ENCODE measurements around the gene SEPTIN12.
"Not testable (repeated sequence)": the region's sequence is repeated elsewhere in the genome, so short reads cannot be mapped to it uniquely, and the experiment has no call there.

Gene SEPTIN12

DNA sequence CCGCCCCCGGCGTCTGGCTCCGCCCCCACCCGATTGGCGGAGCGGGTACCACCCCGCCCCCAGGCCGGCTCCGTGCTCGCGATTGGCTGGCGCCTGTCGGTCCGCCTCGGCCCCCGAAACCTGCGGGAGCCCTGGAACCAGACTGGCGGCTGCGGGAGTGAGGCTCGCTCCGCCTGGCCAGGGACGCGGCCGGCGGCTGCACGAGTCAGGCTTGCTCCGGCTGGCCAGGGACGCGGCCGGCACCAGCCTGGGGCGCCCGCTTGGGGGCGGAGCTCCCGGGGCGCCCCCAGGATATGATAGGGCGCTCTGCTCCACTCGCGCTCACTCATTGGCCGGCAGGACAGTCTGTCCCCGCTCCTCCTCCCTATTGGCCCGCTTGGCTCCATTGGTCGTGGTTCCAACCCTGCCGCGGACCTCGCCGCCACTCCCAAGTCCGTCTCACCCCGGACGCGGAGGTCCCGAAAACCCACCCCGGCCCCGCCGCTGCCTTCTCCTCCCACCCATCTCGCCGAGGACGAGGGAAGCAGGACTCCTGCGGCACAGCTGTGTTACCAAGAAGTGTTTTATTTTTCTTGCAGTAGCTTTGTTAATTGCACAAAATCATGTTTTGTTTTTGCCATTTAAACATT is 14.6 kb upstream of the SEPTIN12 start:
- DNase-seq (ENCODE audit: low spot score): peak; percentile 92

GRCh38 chr16:4801962-4802658 is 14.0 kb upstream of the SEPTIN12 start, which contains the start of gene ROGDI:
TSS of gene ROGDI (minus strand) at chr16:4802633. CDS start at chr16:4802571, 62 bp downstream.
- peak; percentile 42 for DNase-seq (ENCODE audit: low spot score)

GRCh38 chr16:4801051-4801961 is 13.2 kb upstream of the SEPTIN12 start:
- DNase-seq (ENCODE audit: low spot score): no peak

DNA sequence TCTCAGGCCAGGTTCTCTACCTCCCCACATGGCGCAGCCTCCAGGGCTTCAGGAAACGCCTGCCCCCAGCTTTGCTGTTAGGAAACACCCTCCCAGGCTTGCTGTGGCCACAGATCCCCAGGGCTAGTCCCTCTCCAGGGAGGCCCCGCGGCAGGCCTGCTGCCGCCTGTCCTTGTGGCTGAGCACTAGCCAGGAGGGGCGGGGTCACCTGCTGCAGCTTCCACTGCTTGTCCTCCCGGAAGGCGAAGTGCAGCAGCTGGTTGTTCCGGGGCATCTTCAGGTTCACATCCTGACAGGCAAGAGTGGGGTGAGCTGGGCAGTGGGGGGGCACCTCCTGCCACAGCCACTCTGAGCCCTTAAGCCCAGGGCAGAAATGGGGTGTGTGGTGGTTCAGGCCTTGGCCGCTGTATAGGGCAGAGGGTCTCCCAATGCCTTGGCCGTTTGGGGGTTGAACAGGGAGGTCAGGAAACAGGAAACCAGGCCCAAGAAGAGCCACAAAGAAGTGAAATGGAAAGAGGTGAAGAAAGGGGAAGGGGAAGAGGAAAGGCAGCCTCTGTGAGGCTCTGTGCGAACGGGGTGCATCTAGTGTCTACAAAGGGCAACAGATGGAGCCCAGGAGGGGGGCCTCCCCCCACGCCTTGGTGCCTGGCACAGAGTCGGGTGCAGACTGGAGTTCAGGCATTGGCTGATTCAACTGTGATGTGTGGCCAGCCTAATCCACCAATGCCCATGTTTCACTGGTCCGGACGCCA is 12.3 kb upstream of the SEPTIN12 start:
- peak; percentile 96 for DNase-seq (ENCODE audit: low spot score)

GRCh38 chr16:4799171-4799855 is 11.2 kb upstream of the SEPTIN12 start:
- DNase-seq (ENCODE audit: low spot score): no peak

DNA sequence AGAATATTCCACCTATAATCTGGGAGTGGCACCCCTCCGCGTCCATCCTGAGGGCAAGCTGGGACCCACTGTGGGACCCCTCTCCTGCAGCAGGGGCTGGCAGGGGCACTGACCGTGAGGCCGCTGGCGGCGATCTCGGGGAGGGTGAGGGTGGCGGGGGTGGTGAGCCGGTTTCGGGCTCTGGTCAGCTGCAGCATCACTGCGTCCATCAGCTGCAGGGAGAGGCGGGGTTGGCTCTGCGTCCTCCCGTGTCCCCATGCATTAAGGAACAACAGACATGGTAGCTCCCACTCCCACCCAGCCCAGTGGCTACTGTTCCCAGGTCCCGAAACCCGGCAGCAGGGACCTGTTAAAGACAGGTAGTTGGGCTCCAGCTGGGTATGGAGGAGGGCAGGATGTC is 10.3 kb upstream of the SEPTIN12 start:
- no peak for DNase-seq (ENCODE audit: low spot score)

DNA sequence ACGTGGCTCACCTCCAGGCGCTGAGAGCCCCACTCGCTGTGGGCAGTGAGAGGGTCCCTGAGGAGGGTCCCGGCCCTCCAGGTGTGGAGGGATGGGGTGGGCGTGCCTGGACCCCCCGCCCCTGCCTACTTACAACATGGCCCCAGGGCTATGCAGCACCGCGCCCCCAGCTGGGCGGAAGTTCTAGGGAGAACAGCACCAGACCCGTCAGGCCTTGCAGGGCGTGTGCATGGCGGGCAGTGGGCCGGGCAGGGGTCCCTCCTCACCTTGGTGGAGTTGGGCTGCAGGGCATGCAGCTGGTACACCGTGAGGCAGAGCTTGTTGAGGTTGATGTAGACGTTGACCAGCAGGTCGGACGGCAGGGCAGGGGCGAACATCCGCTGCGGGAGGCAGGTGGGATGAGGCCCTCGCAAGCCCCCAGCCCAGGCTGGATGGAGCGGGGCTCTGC is 9.7 kb upstream of the SEPTIN12 start:
- no peak for DNase-seq (ENCODE audit: low spot score)

DNA sequence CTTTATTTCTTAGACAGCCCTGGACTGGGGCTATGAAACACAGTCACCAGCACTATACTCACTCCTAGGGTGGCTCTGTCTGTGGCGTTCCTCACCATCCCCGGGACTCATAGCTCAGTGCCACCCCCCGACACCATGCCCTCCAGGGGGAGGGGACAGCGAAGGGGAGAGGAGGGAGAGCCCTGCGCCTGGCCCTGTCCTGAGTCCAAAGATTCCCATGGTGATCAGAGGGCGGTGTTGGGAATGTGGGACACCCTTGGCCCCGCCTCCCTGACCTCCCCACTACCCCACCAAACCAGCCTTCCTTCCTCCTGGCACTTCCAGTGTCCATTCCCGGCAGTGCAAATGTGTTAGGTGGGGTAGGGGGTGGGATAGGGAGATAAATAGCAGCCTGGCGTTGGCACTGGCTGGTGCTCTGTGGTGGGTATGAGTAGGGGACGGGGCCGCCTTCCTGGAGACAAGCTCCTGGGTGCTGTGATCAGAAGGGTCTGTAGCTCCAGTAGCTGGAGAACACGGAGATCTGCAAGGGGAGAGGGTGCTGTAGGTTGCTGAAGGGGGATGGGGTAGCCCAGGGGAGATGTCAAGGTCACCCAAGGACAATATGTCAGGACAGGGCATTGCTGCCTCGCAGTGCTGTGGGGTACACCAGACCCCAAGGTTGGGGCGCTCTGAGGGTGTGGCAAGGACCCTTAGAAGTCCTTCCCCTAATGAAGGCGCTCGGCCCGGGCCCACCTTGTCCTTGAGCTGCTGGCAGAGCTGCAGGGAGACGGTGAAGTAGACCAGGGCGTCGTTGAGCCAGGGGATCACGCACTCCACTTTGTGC is 9.0 kb upstream of the SEPTIN12 start:
- DNase-seq (ENCODE audit: low spot score): no peak

GRCh38 chr16:4795828-4796572 is 7.9 kb upstream of the SEPTIN12 start:
- DNase-seq (ENCODE audit: low spot score): no peak

DNA sequence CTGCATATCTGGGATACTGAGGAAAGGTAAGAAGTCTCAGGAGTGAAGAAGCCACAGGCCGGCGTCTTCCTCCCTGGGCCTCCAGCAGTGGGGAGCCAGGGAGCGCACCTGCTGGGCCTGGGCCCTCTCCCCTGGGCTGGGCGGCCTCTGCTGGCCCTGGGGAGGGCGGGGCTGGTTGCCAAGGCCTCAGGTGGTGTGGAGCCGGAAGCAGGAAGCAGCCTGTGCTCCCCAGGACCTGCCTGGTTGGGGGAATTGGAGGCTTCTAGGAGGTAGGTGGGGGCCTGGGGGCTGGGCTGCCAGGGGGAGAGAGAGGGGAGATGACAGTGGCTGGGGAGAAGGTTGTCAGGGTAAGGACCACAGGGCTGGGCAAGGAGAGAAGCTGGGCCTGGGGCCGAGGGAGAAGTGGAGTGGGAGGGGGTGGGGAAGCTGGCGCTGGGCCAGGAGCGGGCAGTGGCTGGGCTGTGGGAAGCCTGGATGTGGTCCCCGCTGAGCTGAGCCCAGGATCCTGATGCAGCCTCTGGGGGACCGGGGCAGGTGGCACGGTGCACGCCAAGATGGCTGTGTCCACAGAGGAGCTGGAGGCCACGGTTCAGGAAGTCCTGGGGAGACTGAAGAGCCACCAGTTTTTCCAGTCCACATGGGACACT is 7.2 kb upstream of the SEPTIN12 start, which contains the start of gene SMIM22:
Gene SMIM22 (plus strand): TSS at position 189 of the 647 bp plus-strand sequence. CDS start 366 bp downstream, at position 555.
- DNase-seq (ENCODE audit: low spot score): no peak

DNA sequence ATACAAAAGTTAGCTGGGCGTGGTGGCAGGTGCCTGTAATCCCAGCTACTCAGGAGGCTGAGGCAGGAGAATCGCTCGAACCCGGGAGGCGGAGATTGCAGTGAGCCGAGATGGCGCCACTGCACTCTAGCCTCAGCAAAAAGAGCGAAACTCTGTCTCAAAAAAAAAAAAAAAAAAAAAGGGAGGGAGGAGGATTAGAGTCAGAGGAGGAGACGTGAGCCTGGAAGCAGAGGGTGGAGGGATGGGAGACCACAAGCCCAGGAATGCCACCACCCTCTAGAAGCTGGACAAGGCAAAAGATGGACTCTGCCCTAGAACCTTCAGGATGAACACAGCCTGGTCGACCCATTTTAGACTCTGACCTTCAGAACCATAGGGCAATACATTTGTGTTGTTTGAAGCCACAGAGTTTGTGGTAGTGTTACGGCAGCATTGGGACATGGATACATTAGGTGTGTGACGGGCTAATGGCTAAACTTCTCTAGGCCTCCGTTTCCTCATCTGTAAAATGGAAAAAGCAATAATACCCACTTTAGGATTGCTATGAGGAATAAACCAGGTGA is 4.9 kb upstream of the SEPTIN12 start:
- no peak for DNase-seq (ENCODE audit: low spot score)

GRCh38 chr16:4790871-4791270 is 2.7 kb upstream of the SEPTIN12 start:
- DNase-seq (ENCODE audit: low spot score): no peak

GRCh38 chr16:4790261-4790660 is 2.1 kb upstream of the SEPTIN12 start:
- no peak for DNase-seq (ENCODE audit: low spot score)

- DNase-seq (ENCODE audit: low spot score): no peak
Measured at GRCh38 chr16:4788910-4789309, 765 bp upstream of the SEPTIN12 start.

- no peak for DNase-seq (ENCODE audit: low spot score)
Measured at GRCh38 chr16:4788489-4788889, 344 bp upstream of the SEPTIN12 start.

DNA sequence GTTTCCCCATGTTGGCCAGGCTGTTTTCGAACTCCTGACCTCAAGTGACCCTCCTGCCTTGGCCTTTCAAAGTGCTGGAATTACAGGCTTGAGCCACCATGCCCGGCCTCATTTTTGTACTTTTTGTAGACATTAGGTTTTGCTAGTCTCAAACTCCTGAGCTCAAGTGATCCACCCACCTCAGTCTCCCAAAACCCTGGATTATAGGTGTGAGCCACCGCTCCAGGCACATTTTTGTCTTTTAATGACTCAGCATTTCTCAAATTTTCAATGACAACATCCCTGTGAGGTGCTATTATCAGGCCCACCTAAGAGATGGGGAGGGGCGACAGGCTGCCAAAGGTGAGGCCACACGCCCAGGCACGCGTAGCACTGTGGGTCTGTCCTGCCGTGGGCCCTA is 1.1 kb downstream of the SEPTIN12 start:
- no peak for DNase-seq (ENCODE audit: low spot score)

DNA sequence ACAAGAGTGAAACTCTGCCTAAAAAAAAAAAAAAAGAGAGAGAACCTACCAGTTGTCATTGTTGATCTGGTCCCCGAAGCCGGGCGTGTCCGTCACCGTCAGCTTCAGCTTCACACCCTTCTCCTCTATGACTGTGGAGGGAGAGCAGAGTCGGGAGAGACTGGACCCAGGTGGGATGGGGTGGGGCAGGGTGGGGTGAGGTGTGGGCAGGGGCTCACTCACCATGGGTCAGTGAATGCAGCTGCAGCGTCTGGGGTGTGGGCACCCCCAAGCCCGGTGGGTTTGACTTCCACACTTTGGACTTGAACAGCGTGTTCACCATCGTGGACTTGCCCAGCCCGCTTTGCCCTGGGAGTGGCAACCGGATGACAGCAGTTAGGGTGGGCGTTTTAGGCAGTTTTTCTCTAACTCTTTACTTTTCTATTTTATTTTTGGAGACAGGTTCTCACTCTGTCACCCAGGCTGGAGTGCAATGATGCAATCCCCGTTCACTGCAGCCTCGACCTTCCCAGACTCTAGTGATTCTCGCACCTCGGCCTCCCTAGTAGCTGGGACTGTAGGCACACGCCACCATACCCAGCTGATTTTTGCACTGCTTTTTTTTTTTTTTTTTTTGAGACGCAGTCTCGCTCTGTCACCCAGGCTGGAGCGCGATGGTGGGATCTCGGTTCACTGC is 2.2 kb downstream of the SEPTIN12 start:
- DNase-seq (ENCODE audit: low spot score): no peak

GRCh38 chr16:4784444-4784987 is 3.6 kb downstream of the SEPTIN12 start:
- not testable (repeated sequence) for DNase-seq (ENCODE audit: low spot score)
